WERI-Rb-1 (cell line): ENCODE data around the gene FAM83C.

Experiments
- DNase-seq: peaks from one replicate; pipeline ENCODE4 v3.0.0-alpha.2; 2020
- H3K27ac ChIP-seq: fragments of 250-450 bp; sonication (Bioruptor Pico); 2 replicates; pipeline ENCODE4 v1.5.1; 2020; ENCODE audit warnings: mild to moderate bottlenecking, moderate library complexity
- H3K27me3 ChIP-seq: fragments of 250-450 bp; sonication (Bioruptor Pico); 2 replicates; pipeline ENCODE4 v1.5.1; 2021; ENCODE audit warnings: mild to moderate bottlenecking, low read depth, moderate library complexity; ENCODE audit not compliant: insufficient read depth, severe bottlenecking
- H3K36me3 ChIP-seq: fragments of 250-450 bp; sonication (Bioruptor Pico); 2 replicates; pipeline ENCODE4 v1.5.1; 2020; ENCODE audit warnings: mild to moderate bottlenecking, moderate library complexity
- H3K4me3 ChIP-seq: 2 replicates; pipeline ENCODE4 v1.5.1; 2011; ENCODE audit warnings: low read depth, mild to moderate bottlenecking, control low read depth, low read length
- H3K9me3 ChIP-seq: fragments of 250-450 bp; sonication (Bioruptor Pico); 2 replicates; pipeline ENCODE4 v1.5.1; 2021; ENCODE audit warnings: mild to moderate bottlenecking, moderate library complexity; ENCODE audit not compliant: severe bottlenecking
- CTCF ChIP-seq: IDR thresholded peaks from 2 replicates; pipeline ENCODE4 v1.5.1; 2011; ENCODE audit warnings: low read depth, mild to moderate bottlenecking, control low read depth, inconsistent platforms, low read length

The FAM83C gene

DNA sequence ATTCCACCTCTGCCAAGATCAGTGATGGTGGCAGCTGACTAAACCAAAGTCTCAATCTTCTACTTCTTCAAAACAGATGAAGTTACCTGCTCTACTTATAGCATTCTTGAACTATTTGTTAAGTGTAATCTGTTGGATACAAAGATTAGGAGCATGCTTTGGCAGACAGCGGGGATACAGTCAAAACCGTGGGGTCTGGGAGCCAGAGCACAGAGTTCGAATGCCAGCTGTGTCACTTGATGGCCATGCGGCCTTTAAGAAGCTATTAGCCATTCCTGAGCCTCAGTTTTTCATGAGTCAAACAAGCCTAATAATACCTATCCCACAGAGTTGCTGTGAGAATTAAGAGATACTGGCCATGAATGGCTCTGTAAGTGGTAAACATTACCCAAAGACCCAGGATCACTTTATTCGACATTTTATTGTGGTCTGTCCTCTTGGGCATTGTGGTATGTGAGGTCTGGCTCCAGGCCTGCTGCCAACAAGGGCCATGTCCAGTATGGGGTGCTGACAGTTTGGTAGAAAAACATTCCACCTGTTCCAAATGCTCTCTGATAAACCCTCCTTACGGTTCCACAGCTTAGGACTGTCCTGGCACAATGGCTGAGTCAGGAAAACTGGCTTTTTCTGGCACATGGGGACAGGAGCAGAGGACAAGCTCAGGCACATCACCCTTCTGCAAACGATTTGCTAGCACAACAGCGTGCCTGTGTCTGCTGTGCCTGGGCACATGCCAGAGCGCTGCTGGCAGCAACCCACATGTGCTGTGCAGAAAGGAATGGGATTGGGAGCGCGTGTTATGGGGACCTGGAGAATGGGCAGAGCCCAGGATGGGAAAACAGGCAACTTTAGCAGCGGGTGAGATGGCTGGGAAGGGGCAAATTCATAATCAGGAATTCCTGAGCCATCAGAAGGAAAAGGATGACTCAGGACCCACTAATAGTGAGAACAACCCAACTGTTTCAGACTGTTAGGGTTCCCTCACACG is 15.7 kb upstream of the FAM83C start:
- no peak overlapping the region for H3K4me3 ChIP-seq
- no peak overlapping the region for H3K27ac ChIP-seq
- DNase-seq = no peak
- H3K27me3 ChIP-seq = no peaks in the 10 kb centered on the region
- H3K9me3 ChIP-seq = no peaks in the 10 kb centered on the region
- peaks cover 26% of the 10 kb centered on the region for H3K36me3 ChIP-seq
- TF ChIP-seq CTCF = no peak

GRCh38 chr20:35306931-35307517 is 14.8 kb upstream of the FAM83C start:
- no peaks in the 10 kb centered on the region for H3K9me3 ChIP-seq
- H3K27ac ChIP-seq = no peak overlapping the region
- peak; percentile 99 for TF ChIP-seq CTCF
- H3K27me3 ChIP-seq = no peaks in the 10 kb centered on the region
- DNase-seq = peak; percentile 82
- H3K4me3 ChIP-seq = no peak overlapping the region
- H3K36me3 ChIP-seq = peaks cover 26% of the 10 kb centered on the region

DNA sequence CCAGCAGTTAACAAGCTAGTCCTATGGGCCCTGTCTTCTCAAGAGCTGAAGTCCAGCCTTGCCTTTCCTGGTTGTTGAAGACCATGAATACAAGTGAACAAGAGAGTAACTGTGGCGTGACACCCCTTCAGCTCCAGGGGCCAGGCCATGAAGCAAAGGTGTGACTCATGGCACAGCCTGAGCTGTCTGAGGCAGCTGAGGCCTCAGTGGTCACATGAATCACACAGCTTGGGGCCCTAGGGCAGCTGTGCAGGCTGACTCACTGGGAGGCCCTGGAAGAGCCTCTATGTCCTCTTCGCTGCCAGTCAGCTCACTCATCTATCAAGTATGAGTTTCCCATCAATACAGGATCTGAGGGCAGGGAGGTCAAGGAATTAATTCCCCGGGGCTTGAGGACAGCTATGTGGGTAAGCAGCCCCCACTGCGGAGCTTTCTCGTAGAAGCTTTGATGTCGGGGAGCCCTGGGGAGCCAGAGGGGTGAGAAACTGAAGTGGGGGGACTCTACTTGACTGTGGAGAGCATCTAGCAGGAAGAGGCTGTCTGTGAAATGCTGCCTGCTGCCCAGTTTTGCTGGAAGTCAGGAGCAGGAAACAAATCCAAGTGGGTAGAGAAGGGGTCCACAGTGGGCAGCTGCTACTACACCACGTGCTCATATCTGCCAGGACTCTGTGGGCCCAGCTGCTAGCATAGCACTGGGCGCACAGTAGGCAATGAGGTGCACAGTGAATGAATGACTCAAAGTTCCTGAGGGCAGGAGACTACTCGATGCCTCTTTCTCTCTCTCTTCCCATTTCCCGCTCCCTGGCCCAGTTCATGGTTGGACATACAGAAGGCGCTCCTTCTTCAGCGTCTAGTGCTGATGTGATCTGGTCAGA is 13.7 kb upstream of the FAM83C start:
- H3K9me3 ChIP-seq = no peaks in the 10 kb centered on the region
- TF ChIP-seq CTCF = no peak
- H3K27ac ChIP-seq = no peak overlapping the region
- H3K4me3 ChIP-seq = no peak overlapping the region
- DNase-seq = no peak
- peaks cover 26% of the 10 kb centered on the region for H3K36me3 ChIP-seq
- H3K27me3 ChIP-seq = no peaks in the 10 kb centered on the region

GRCh38 chr20:35304956-35305355 is 12.7 kb upstream of the FAM83C start:
- DNase-seq = no peak
- Histone ChIP-seq H3K36me3 (peaks cover 26% of the 10 kb centered on the region), H3K4me3 (no peak overlapping the region), H3K27me3 (no peaks in the 10 kb centered on the region), H3K27ac (no peak overlapping the region), H3K9me3 (no peaks in the 10 kb centered on the region)
- TF ChIP-seq CTCF = no peak

GRCh38 chr20:35303735-35304491 is 11.7 kb upstream of the FAM83C start:
- H3K4me3 ChIP-seq = no peak overlapping the region
- DNase-seq = peak; percentile 95
- peaks cover 16% of the 10 kb centered on the region for H3K36me3 ChIP-seq
- H3K9me3 ChIP-seq = no peaks in the 10 kb centered on the region
- peak; percentile 96 for TF ChIP-seq CTCF
- no peaks in the 10 kb centered on the region for H3K27me3 ChIP-seq
- H3K27ac ChIP-seq = peak overlapping the region; percentile 19; the same call in 1 of the 2 replicates
